HG02588 (cell line): ENCODE measurements around the gene KRTAP10-9.
"Not testable (repeated sequence)": the region's sequence is repeated elsewhere in the genome, so short reads cannot be mapped to it uniquely, and the experiment has no call there.

Experiments
- ATAC-seq: cut with Tn5 transposase; IDR thresholded peaks from one replicate; pipeline ENCODE4 v1.9.1; 2021; ENCODE audit warnings: mild to moderate bottlenecking, moderate library complexity; ENCODE audit not compliant: unreplicated experiment

KRTAP10-9 gene

GRCh38 chr21:44626673-44627143 is at the start of gene KRTAP10-9:
Gene KRTAP10-9, plus strand, starts transcription at chr21:44627093. Its CDS starts 79 bp downstream, at chr21:44627172.
- ATAC-seq: no peak

DNA sequence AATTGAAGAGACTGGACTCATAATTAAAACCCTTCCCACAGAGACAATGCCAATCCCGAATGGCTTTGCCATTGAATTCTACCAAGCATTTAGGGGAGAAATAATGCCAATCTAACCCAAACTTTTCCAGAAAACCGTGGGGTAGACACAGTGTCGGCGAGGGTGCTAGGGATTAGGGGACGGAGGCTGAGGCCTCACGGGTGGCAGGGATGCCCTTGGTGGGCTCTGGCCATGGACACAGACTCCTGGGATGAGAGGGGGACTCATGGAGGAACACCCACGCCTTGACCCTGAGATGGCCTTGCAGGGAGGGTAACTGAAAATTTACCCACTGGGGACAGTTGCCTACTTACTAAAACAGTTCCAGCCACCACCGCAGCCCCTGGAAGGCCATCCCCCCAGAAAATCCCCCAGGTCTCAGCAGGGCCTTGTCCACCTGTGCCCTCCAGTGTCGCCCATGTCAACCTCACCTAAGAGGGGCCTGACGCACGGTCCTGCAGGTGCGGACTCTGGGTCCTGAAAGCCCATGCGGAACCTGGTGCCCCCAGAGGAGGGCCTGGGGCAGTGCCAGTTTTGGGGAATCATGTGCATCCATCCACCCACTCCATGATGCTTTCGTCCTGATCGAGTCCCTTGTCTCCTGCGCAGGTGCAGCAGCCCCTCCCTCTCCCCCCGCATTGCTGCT is 48.4 kb upstream of the KRTAP10-9 start:
- ATAC-seq: no peak

- ATAC-seq: no peak
These were observed 47.6 kb upstream of the KRTAP10-9 start for GRCh38 chr21:44579056-44579832.

GRCh38 chr21:44579833-44580144 is 47.1 kb upstream of the KRTAP10-9 start:
- ATAC-seq: no peak

GRCh38 chr21:44580231-44580821 is 46.6 kb upstream of the KRTAP10-9 start, which contains the start of gene KRTAP10-5:
Gene KRTAP10-5, minus strand, starts transcription at chr21:44580604. Its CDS starts 26 bp downstream, at chr21:44580578.
- not testable (repeated sequence) for ATAC-seq

- ATAC-seq: no peak
These were observed 45.7 kb upstream of the KRTAP10-9 start for GRCh38 chr21:44581158-44581557.

DNA sequence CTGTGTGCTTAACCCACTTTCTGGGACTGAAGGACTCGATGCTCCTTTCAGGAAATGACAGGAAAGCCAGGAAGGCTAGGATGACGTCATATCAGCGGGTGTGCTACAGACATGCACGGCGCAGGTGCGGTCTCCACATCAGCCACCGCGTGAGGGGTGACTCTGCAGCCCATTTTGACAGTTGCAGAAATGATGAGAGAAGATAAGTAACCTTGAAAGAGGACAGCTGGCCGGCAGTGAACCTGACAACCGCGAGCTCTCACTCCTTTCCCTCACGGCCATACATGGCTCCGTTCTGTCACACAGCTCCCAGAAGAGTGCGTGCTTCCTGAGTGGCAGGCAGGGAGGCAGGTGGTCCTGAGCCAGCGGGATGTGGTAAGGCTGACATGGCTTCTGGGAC is 44.8 kb upstream of the KRTAP10-9 start:
- no peak for ATAC-seq

DNA sequence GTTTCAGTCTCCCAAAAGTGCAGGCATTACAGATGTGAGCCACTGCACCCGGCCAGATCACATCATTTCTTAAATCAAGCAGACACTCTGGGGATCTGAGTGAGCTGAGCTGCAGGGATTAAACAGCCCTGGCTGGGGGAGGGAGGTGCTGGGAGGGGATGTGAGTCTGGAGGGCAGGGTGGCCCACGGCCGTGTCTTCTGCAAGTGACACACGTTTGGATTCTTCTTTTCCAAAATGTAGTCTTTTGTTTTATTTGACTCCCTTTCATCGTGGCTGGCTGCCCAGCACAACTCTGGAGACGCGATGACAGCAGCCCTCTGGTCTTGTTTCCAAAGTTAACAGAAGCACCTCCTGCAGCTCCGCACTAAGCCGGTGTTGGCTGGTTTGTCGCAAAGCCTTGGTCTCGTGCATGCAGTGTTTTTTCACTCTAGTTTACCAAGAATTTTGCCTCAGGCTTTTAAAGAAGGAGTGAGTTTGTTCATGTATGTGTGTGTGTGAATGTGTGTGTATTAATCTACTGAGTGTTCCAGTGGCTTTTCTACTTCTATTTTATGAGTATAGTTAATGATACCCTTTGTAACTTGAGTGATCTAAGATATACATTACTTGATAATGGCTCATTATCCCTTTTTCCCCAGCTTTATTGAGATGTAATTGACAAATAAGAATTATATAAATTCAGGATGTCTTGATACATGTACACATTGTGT is 43.6 kb upstream of the KRTAP10-9 start:
- no peak for ATAC-seq

GRCh38 chr21:44583800-44584147 is 43.1 kb upstream of the KRTAP10-9 start:
- no peak for ATAC-seq

DNA sequence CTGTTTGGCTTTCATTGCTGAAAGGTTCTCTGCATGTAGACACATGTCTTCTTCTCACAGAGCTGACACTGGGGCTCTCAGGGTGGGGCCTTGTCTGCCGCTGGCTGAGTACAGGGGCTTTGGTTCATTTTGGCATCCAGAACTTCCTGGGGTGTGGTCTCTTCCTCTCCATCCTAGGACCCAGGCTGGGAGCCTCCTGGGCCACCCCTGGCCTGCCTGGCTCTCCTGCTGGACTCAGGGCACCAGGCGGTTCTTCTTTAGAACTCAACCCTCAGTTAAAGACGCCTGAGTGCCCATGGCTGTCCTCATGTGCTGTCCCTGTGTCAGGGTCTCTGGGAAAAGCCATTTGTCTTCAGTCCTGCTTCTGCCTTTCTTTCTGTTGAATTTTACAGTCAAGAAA is 41.0 kb upstream of the KRTAP10-9 start:
- ATAC-seq: no peak

DNA sequence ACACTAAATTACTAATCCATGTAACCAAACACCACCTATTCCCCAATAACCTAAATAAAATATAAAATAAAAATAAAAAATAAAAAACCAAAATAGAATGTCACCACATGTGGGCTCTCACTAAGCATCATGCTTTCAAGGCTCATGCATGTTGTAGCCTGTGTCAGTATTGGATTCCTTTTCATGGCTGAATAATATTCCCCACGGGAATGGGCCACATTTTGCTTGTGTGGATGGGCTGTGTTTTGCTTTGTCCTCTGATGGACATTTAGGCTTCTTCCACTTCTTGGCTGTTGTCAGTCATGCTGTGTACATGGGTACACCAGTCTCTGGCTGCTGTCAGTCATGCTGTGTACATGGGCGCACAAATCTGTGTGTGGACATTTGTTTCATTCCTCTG is 37.8 kb upstream of the KRTAP10-9 start:
- no peak for ATAC-seq

DNA sequence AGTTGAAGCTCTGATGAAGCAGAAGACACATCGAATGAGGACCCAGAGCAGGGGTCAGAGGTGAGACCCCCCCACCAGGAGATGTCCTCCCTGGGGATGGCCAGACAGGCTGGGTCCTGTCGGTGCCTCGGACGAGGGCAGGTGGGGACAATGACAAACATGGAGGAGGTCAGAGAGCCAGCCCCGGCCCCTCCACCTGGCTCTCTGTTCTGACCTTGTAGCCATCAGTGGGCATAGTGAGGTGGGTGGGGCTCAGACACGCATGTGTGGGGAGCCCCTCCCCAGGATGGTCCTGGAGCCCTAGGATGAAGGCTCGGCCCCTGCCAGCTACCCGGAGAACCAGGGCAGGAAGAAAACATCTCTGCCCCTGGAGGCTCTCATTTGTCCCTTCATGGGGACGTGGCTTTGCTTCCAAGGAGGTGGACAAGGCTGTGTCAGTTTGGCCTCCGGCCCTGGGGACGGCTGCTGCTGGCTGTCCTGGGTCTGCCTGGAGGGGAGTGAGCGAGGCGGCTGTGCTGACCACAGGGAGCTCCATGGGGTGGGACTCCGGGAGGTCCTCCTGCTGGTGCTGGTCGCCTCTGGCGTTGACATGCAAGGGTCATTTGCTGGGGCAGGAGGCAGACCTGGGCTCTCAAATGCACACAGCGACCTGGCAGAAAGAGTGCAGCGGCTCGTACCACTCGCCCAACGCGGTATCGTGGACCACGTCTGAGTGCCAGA is 37.1 kb upstream of the KRTAP10-9 start:
- no peak for ATAC-seq

DNA sequence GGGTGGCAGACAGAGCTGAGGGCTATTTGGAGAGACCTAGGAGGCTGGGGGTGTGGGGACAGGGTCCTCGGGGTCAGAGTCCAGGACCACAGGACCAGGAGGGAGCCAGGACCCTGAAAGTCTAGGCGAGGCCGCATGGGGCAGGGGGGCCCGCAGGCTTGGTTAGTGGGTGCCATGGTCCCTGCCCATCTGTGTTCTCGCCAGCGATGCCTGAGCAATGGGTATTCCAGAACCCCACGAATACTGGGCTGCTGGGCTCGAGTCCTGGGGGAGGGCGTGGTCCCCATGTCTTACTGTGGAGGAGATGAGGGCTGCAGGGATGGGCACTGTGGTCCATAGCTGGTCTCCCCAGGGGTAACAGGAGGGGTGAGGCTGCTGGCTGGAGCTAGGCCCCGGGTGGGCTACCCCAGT is 36.6 kb upstream of the KRTAP10-9 start:
- no peak for ATAC-seq

- not testable (repeated sequence) for ATAC-seq
These were observed 35.7 kb upstream of the KRTAP10-9 start for GRCh38 chr21:44590897-44591800.

GRCh38 chr21:44591801-44592130 is 35.1 kb upstream of the KRTAP10-9 start:
- ATAC-seq: not testable (repeated sequence)

DNA sequence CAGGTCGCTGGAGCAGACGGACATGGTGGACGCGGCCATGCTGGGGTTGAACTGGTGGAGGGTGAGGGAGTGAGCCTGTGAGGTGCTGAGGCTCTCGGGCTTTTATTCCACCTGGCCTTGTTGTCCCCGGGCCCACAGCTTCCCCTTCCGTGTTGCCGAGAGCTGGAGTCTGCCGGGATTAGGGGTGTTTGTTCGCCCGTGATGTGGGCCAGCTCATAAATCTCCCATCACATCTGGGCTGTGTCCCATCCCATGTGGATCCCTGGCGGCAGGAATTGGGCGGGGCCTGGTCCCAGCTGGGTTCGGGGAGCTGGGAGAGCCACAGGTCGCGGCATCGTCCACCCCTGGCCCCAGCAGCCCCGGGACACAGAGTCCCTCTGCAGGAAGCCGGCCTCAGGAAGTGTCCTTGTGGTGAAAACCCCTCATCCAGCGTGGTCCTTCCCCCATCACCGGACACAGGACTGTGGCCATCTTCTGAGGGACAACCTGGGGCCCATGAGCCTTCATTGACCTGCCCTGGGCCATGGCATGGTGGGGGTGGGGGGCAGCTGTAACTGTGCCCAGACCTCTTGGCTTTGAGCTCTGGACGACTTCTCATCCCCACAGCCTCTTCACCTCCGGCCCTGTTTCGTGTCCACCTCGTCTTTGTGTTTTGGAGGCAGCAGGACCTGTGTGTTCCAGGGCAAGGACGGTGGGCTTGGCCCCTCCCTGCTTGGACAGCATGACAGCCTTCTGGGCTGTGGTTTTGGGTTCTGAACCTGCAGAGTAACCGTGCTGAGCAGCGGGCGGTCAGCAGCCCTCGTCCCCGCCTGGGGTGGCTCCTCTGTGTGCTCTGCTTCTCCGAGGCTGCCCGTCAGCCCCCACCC is 34.2 kb upstream of the KRTAP10-9 start, which contains the start of gene KRTAP10-6:
Gene KRTAP10-6, minus strand, starts transcription at position 60 of the 866 bp plus-strand sequence. Its CDS starts 21 bp downstream, at position 39.
- no peak for ATAC-seq

- no peak for ATAC-seq
These were observed 33.1 kb upstream of the KRTAP10-9 start for GRCh38 chr21:44593598-44594405.

DNA sequence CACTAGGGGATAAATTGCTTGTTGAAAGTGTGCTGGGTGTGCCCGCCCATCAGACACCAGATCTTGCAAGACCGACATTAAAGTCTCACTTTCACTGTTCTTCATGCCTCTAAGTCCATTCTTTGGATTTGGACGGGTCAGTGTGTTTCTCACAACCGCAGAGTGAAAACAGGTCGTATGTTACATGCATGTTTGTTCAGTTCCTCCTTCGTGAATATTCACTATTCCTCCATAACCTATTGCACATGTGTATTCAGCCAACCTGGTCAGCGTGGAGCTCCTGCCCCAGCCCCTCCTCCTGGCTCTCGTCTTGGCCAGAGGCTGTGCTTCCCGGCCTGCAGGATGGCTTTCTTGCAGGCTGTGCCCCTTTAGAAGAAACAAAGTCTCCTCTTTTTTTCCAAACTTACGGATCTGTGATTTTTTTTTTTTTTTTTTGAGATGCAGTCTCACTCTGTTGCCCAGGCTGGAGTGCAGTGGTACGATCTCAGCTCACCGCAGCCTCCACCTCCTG is 32.4 kb upstream of the KRTAP10-9 start:
- ATAC-seq: no peak
